ENCODE data around the gene MCM9. TPM values are rescaled to one million over a fixed set of nuclear protein-coding genes. Genes with fewer than 3 reads are reported as not detected.

MCM9 gene
- total and polyA plus RNA-seq, 12 donors = 3.1 to 20.5 (median 14.5) TPM

GRCh38 chr6:118810420-118811027 is 124.4 kb downstream of the MCM9 start:
- 79 to 89% (median 86%) methylated on average over 4 of the region's 4 CpGs for WGBS, 4 donors
- TF ChIP-seq CTCF (IDR thresholded peaks at IDR 0.05) (no peak), POLR2A (IDR thresholded peaks at IDR 0.05) (no peak)
- DNase-seq = peak in 1 of 7 donors; percentile 13
- no peak overlapping the region for H3K4me3 ChIP-seq
- H3K27me3 ChIP-seq = no peaks in the 10 kb centered on the region
- no peaks in the 10 kb centered on the region for H3K4me1 ChIP-seq (replicated peaks in 1 of 2)
- H3K9me3 ChIP-seq (replicated peaks in 1 of 3) = no peaks in the 10 kb centered on the region
- no peaks in the 10 kb centered on the region for H3K36me3 ChIP-seq (replicated peaks in 1 of 2)
- intact Hi-C loops (cut with DNase I) = no loop called here
- no peak overlapping the region for H3K27ac ChIP-seq

- Histone ChIP-seq H3K4me3 (no peak overlapping the region), H3K36me3 (replicated peaks in 1 of 2) (no peaks in the 10 kb centered on the region), H3K9me3 (replicated peaks in 1 of 3) (no peaks in the 10 kb centered on the region), H3K4me1 (replicated peaks in 1 of 2) (no peaks in the 10 kb centered on the region), H3K27ac (no peak overlapping the region), H3K27me3 (no peaks in the 10 kb centered on the region)
- TF ChIP-seq CTCF (IDR thresholded peaks at IDR 0.05) (no peak), POLR2A (IDR thresholded peaks at IDR 0.05) (no peak)
- intact Hi-C loops (cut with DNase I) = loop anchor here in 1 of 2 donors (10.0 kb wide), 1 partner anchor 524 kb away; no protein-coding TSS in a partner anchor
- WGBS, 4 donors = 76 to 80% (median 78%) methylated on average over 5 of the region's 5 CpGs
- DNase-seq = no peak
Measured at GRCh38 chr6:118808793-118809638, 125.9 kb downstream of the MCM9 start.

GRCh38 chr6:118804091-118804490 is 130.9 kb downstream of the MCM9 start:
- WGBS, 4 donors = 92 to 95% (median 93%) methylated on average over 4 of the region's 4 CpGs
- no peak overlapping the region for H3K27ac ChIP-seq
- H3K9me3 ChIP-seq (replicated peaks in 1 of 3) = no peaks in the 10 kb centered on the region
- no peaks in the 10 kb centered on the region for H3K36me3 ChIP-seq (replicated peaks in 1 of 2)
- H3K27me3 ChIP-seq = no peaks in the 10 kb centered on the region
- DNase-seq = no peak
- H3K4me3 ChIP-seq = no peak overlapping the region
- TF ChIP-seq CTCF (IDR thresholded peaks at IDR 0.05) (no peak), POLR2A (IDR thresholded peaks at IDR 0.05) (no peak)
- intact Hi-C loops (cut with DNase I) = loop anchor here in 1 of 2 donors (10.0 kb wide), 1 partner anchor 519 kb away; no protein-coding TSS in a partner anchor
- H3K4me1 ChIP-seq (replicated peaks in 1 of 2) = peaks cover 0 to 9% of the 10 kb centered on the region in 2 donors

- Histone ChIP-seq H3K27ac (no peak overlapping the region), H3K9me3 (replicated peaks in 1 of 3) (no peaks in the 10 kb centered on the region), H3K4me3 (no peak overlapping the region), H3K36me3 (replicated peaks in 1 of 2) (no peaks in the 10 kb centered on the region), H3K27me3 (no peaks in the 10 kb centered on the region), H3K4me1 (replicated peaks in 1 of 2) (peaks cover 0 to 9% of the 10 kb centered on the region in 2 donors)
- TF ChIP-seq CTCF (IDR thresholded peaks at IDR 0.05) (no peak), POLR2A (IDR thresholded peaks at IDR 0.05) (no peak)
- intact Hi-C loops (cut with DNase I) = loop anchor here in 1 of 2 donors (10.0 kb wide), 1 partner anchor 516 kb away; no protein-coding TSS in a partner anchor
- no peak for DNase-seq
- WGBS, 4 donors = 95 to 100% (median 97%) methylated on average over 6 of the region's 6 CpGs
Measured at GRCh38 chr6:118801257-118801656, 133.7 kb downstream of the MCM9 start.

Data from adrenal gland (tissue), 12 donors.